SK-MEL-5 (cell line): Measurements from ENCODE around the gene BEND5. TPM values are rescaled to one million over a fixed set of nuclear protein-coding genes. Genes with fewer than 3 reads are reported as not detected.

Experiments used
- DNase-seq: peaks from one replicate; pipeline ENCODE4 v3.0.0-alpha.2; 2016; ENCODE audit warnings: low read depth, low spot score
- in situ Hi-C: cut with HindIII; loops from 2 replicates; pipeline ENCODE4 v1.10.0; 2016; ENCODE audit warnings: low sequenced_read_pairs, high pct_unique_total_duplicates, low pct_unique_long_range_greater_than_20kb
- total RNA-seq: library from RNA; depleted of rRNA; stranded (reverse); fragments of >200 nt; shearing (Covaris generic); gene quantifications from 2 replicates; pipeline ENCODE4 v1.2.3, GENCODE V29; 2014

BEND5 gene
- total RNA-seq, 1 experiment from 2014 or later: not detected

- DNase-seq: no peak
- in situ Hi-C loops: no loop called here
Measured at GRCh38 chr1:48693180-48693579, 83.5 kb downstream of the BEND5 start.

- DNase-seq: no peak
- in situ Hi-C loops: no loop called here
Measured at GRCh38 chr1:48692235-48692634, 84.5 kb downstream of the BEND5 start.

- in situ Hi-C loops: no loop called here
- no peak for DNase-seq
Measured at GRCh38 chr1:48691429-48692001, 85.2 kb downstream of the BEND5 start.

- peak; percentile 37 for DNase-seq
- in situ Hi-C loops: no loop called here
Measured at GRCh38 chr1:48688102-48688760, 88.5 kb downstream of the BEND5 start.

GRCh38 chr1:48687282-48688045 is 89.2 kb downstream of the BEND5 start:
- DNase-seq: no peak
- in situ Hi-C loops: no loop called here

GRCh38 chr1:48686159-48686558 is 90.5 kb downstream of the BEND5 start:
- in situ Hi-C loops: no loop called here
- no peak for DNase-seq

GRCh38 chr1:48684381-48684780 is 92.3 kb downstream of the BEND5 start:
- in situ Hi-C loops: no loop called here
- no peak for DNase-seq

- in situ Hi-C loops: no loop called here
- DNase-seq: no peak
Measured at GRCh38 chr1:48683839-48684238, 92.9 kb downstream of the BEND5 start.

GRCh38 chr1:48681476-48682305 is 95.0 kb downstream of the BEND5 start:
- DNase-seq: no peak
- in situ Hi-C loops: no loop called here

- in situ Hi-C loops: no loop called here
- DNase-seq: no peak
Measured at GRCh38 chr1:48680411-48681035, 96.2 kb downstream of the BEND5 start.

GRCh38 chr1:48679859-48680258 is 96.8 kb downstream of the BEND5 start:
- in situ Hi-C loops: no loop called here
- no peak for DNase-seq

- no peak for DNase-seq
- in situ Hi-C loops: no loop called here
Measured at GRCh38 chr1:48678710-48679505, 97.8 kb downstream of the BEND5 start.
